Measurements from ENCODE around the gene HCN4. TPM values are rescaled to one million over a fixed set of nuclear protein-coding genes. Genes with fewer than 3 reads are reported as not detected.

Gene HCN4
- total RNA-seq, result 6.6 TPM

GRCh38 chr15:73368301-73369136, at the start of gene HCN4:
TSS of gene HCN4 (minus strand) at chr15:73368958. CDS start at chr15:73368270, 688 bp downstream.

Other genes with a start within 250 kb of the HCN4 start
- not detected for gene REC114, start 74.2 kb upstream of the HCN4 start, total RNA-seq